CD4-positive, alpha-beta T cell (primary cell): ENCODE data around the gene MCL1. TPM values are rescaled to one million over a fixed set of nuclear protein-coding genes. Genes with fewer than 3 reads are reported as not detected.
A peak's percentile ranks its signal among the peaks of the same experiment; 100 is the strongest.

Source experiments
- ATAC-seq: fragments of 200-7000 bp; cut with Tn5 transposase; one replicate; pipeline ENCODE4 v1.10.0; 2022; ENCODE audit warnings: mild to moderate bottlenecking; ENCODE audit not compliant: poor library complexity
- CTCF ChIA-PET: fragments of 350-600 bp; sonication (Branson Sonifier 250); formaldehyde crosslinking; loops from one replicate; lab custom pipeline; 2021; ENCODE audit warnings: antibody characterized with exemption, inconsistent platforms; lab: Charles Lee
- POLR2A ChIA-PET: fragments of 350-600 bp; sonication (Branson Sonifier 250); formaldehyde crosslinking; loops from one replicate; lab custom pipeline; 2021; ENCODE audit warnings: antibody characterized with exemption, inconsistent platforms; lab: Charles Lee
- DNase-seq, 14 experiments: peaks; one replicate each; pipeline ENCODE4 v3.0.0-alpha.2; 2013 to 2020; ENCODE audit warnings: mixed read lengths in 2 of 14
- H3K27ac ChIP-seq, 2 donors: one replicate each; pipeline versions ENCODE4 v1.5.1 to v1.7.0; 2013; ENCODE audit warnings: low read length in 2 of 2, low read depth in 1 of 2, mild to moderate bottlenecking in 1 of 2
- H3K27me3 ChIP-seq, 2 experiments: 1 replicate in 1 of 2; 2 replicates in 1 of 2; pipeline versions ENCODE4 v1.6.1 to v1.7.0; 2013; ENCODE audit warnings: low read length in 2 of 2, control low read depth in 1 of 2, mild to moderate bottlenecking in 1 of 2, moderate library complexity in 1 of 2; ENCODE audit not compliant: insufficient read depth in 2 of 2, control insufficient read depth in 1 of 2
- H3K36me3 ChIP-seq: one replicate; pipeline ENCODE4 v1.6.1; 2013; ENCODE audit warnings: low read length, control low read depth; ENCODE audit not compliant: insufficient read depth
- H3K4me1 ChIP-seq: one replicate; pipeline ENCODE4 v1.6.1; 2013; ENCODE audit warnings: low read length, control low read depth; ENCODE audit not compliant: insufficient read depth
- H3K4me3 ChIP-seq: one replicate; pipeline ENCODE4 v1.5.1; 2013; ENCODE audit warnings: mild to moderate bottlenecking, low read length, moderate library complexity
- H3K9me3 ChIP-seq, 2 experiments: 1 replicate in 1 of 2; 2 replicates in 1 of 2; pipeline versions ENCODE4 v1.6.1 to v1.7.0; 2013; ENCODE audit warnings: low read length in 2 of 2, mild to moderate bottlenecking in 2 of 2, control low read depth in 1 of 2, moderate library complexity in 1 of 2; ENCODE audit not compliant: control insufficient read depth in 1 of 2, insufficient read depth in 1 of 2
- H3K27ac Mint-ChIP-seq: one replicate; pipeline ENCODE4 v1.8.0; 2020; ENCODE audit warnings: mixed read lengths
- H3K27me3 Mint-ChIP-seq: one replicate; pipeline ENCODE4 v1.8.0; 2021; ENCODE audit warnings: mixed read lengths
- H3K36me3 Mint-ChIP-seq: one replicate; pipeline ENCODE4 v1.8.0; 2021; ENCODE audit warnings: low read depth, mixed read lengths
- H3K4me1 Mint-ChIP-seq: one replicate; pipeline ENCODE4 v1.8.0; 2021; ENCODE audit warnings: low read depth, mixed read lengths
- H3K4me3 Mint-ChIP-seq: one replicate; pipeline ENCODE4 v1.8.0; 2020; ENCODE audit warnings: mild to moderate bottlenecking, mixed read lengths
- H3K9me3 Mint-ChIP-seq: one replicate; pipeline ENCODE4 v1.8.0; 2020; ENCODE audit warnings: mixed read lengths
- CTCF ChIP-seq: fragments of 200-600 bp; IDR thresholded peaks from one replicate; pipeline ENCODE4 v1.8.0; 2022; ENCODE audit warnings: antibody characterized with exemption, mild to moderate bottlenecking
- intact Hi-C, 2 experiments: fragments of 100-400 bp; cut with DNase I in 1 of 2; cut with micrococcal nuclease in 1 of 2; formaldehyde crosslinking; loops; one replicate each; pipeline versions ENCODE4 v1.15.1 to v1.9.0; 2023 to 2025; cut with DNase I, micrococcal nuclease
- total RNA-seq, 174 experiments: library from RNA in 2 of 174; stranded (reverse) in 2 of 174; gene quantifications; one replicate each; pipeline ENCODE4 v1.2.3 and lab custom pipeline; 2021 to 2026

MCL1 gene
- total RNA-seq, 2 experiments from 2014 or later, result 737 to 747 TPM

- Mint-ChIP-seq H3K4me3 (peak overlapping the region; percentile 51), H3K27ac (no peak overlapping the region), H3K9me3 (no peaks in the 10 kb centered on the region), H3K27me3 (peaks cover 7% of the 10 kb centered on the region), H3K4me1 (peaks cover 18% of the 10 kb centered on the region), H3K36me3 (peaks cover 9% of the 10 kb centered on the region)
- H3K9me3 ChIP-seq, result no peaks in the 10 kb centered on the region
- H3K27ac ChIP-seq, result no peak overlapping the region
- ATAC-seq (no peak), DNase-seq (peak in 1 of 14 experiments; percentile 45)
- no peak for TF ChIP-seq CTCF
- H3K4me1 ChIP-seq, result peaks cover 50% of the 10 kb centered on the region
- H3K36me3 ChIP-seq, result peaks cover 14% of the 10 kb centered on the region
- ChIA-PET CTCF (no interaction called here), POLR2A (no interaction called here)
- no peaks in the 10 kb centered on the region for H3K27me3 ChIP-seq
- H3K4me3 ChIP-seq, result no peak overlapping the region
- intact Hi-C loops, result no loop called here
These were observed 24.0 kb downstream of the MCL1 start for GRCh38 chr1:150555198-150555970.

- no peak overlapping the region for H3K4me3 ChIP-seq
- H3K4me1 ChIP-seq, result peaks cover 47% of the 10 kb centered on the region
- CTCF ChIA-PET, result no interaction called here
- ATAC-seq (no peak), DNase-seq (no peak)
- no peak overlapping the region for H3K27ac ChIP-seq
- no peaks in the 10 kb centered on the region for H3K9me3 Mint-ChIP-seq
- intact Hi-C loops, result no loop called here
- H3K27me3 ChIP-seq, result peaks cover 0 to 5% of the 10 kb centered on the region in 2 experiments
- no peak overlapping the region for H3K27ac Mint-ChIP-seq
- POLR2A ChIA-PET, result interaction anchor here (1.3 kb wide), 1 partner anchor 25 kb away, joined by 9 read pairs; the partner anchor contains the start of gene MCL1
- H3K27me3 Mint-ChIP-seq, result peaks cover 12% of the 10 kb centered on the region
- H3K4me3 Mint-ChIP-seq, result no peak overlapping the region
- H3K36me3 ChIP-seq, result peaks cover 14% of the 10 kb centered on the region
- H3K9me3 ChIP-seq, result no peaks in the 10 kb centered on the region
- H3K36me3 Mint-ChIP-seq, result peaks cover 4% of the 10 kb centered on the region
- TF ChIP-seq CTCF, result no peak
- peaks cover 19% of the 10 kb centered on the region for H3K4me1 Mint-ChIP-seq
These were observed 25.3 kb downstream of the MCL1 start for GRCh38 chr1:150554086-150554452.

- no peak for TF ChIP-seq CTCF
- peaks cover 14% of the 10 kb centered on the region for H3K36me3 ChIP-seq
- peaks cover 20% of the 10 kb centered on the region for H3K4me1 Mint-ChIP-seq
- H3K4me3 Mint-ChIP-seq, result no peak overlapping the region
- H3K9me3 Mint-ChIP-seq, result no peaks in the 10 kb centered on the region
- peaks cover 4% of the 10 kb centered on the region for H3K36me3 Mint-ChIP-seq
- no peak overlapping the region for H3K4me3 ChIP-seq
- H3K27ac ChIP-seq, result no peak overlapping the region
- peaks cover 13% of the 10 kb centered on the region for H3K27me3 Mint-ChIP-seq
- H3K9me3 ChIP-seq, result no peaks in the 10 kb centered on the region
- ChIA-PET POLR2A (interaction anchor here (1.3 kb wide), 1 partner anchor 25 kb away, joined by 9 read pairs; the partner anchor contains the start of gene MCL1), CTCF (no interaction called here)
- no peak for ATAC-seq
- peaks cover under 1 to 5% of the 10 kb centered on the region in 2 experiments for H3K27me3 ChIP-seq
- peak in 1 of 14 experiments; percentile 33 for DNase-seq
- H3K27ac Mint-ChIP-seq, result no peak overlapping the region
- intact Hi-C loops, result no loop called here
- peaks cover 44% of the 10 kb centered on the region for H3K4me1 ChIP-seq
These were observed 25.9 kb downstream of the MCL1 start for GRCh38 chr1:150553392-150554085.
